GM03348 (cell line): ENCODE measurements around the gene ARPP19.
"Not testable (repeated sequence)": the region's sequence is repeated elsewhere in the genome, so short reads cannot be mapped to it uniquely, and the experiment has no call there.

Source experiments
- DNase-seq: peaks from one replicate; pipeline ENCODE4 v3.0.0; 2012; ENCODE audit warnings: low spot score

Gene ARPP19

GRCh38 chr15:52512869-52513268 is 56.0 kb downstream of the ARPP19 start:
- not testable (repeated sequence) for DNase-seq

GRCh38 chr15:52511084-52511483 is 57.7 kb downstream of the ARPP19 start:
- no peak for DNase-seq

- DNase-seq: no peak
Measured at GRCh38 chr15:52509500-52510245, 59.2 kb downstream of the ARPP19 start.

GRCh38 chr15:52506549-52506948 is 62.3 kb downstream of the ARPP19 start:
- DNase-seq: no peak

- DNase-seq: no peak
Measured at GRCh38 chr15:52505151-52505550, 63.7 kb downstream of the ARPP19 start.

- DNase-seq: peak; percentile 52
Measured at GRCh38 chr15:52503788-52504496, 64.9 kb downstream of the ARPP19 start.

GRCh38 chr15:52502608-52503007 is 66.2 kb downstream of the ARPP19 start:
- no peak for DNase-seq

- no peak for DNase-seq
Measured at GRCh38 chr15:52499506-52499905, 69.3 kb downstream of the ARPP19 start.

- no peak for DNase-seq
Measured at GRCh38 chr15:52498706-52499105, 70.1 kb downstream of the ARPP19 start.
